Endodermal cell (in vitro differentiated cells): ENCODE data around the gene SPX. TPM values are rescaled to one million over a fixed set of nuclear protein-coding genes. Genes with fewer than 3 reads are reported as not detected.

Source experiments
- DNase-seq: peaks from one replicate; pipeline ENCODE4 v3.0.0-alpha.2; 2017
- H3K27ac ChIP-seq: 2 replicates; pipeline ENCODE4 v1.5.1; 2013; ENCODE audit warnings: mild to moderate bottlenecking, low read depth, low read length, moderate library complexity
- H3K27me3 ChIP-seq: 2 replicates; pipeline ENCODE4 v1.6.1; 2013; ENCODE audit warnings: mild to moderate bottlenecking, low read length, moderate library complexity; ENCODE audit not compliant: insufficient read depth, control insufficient read depth, poor library complexity, severe bottlenecking
- H3K36me3 ChIP-seq: 2 replicates; pipeline ENCODE4 v1.7.0; 2013; ENCODE audit warnings: mild to moderate bottlenecking, low read length, moderate library complexity; ENCODE audit not compliant: control insufficient read depth, insufficient read depth
- H3K4me1 ChIP-seq: one replicate; pipeline ENCODE4 v1.7.0; 2013; ENCODE audit warnings: low read length; ENCODE audit not compliant: control insufficient read depth, insufficient read depth
- H3K4me3 ChIP-seq: 2 replicates; pipeline ENCODE4 v1.5.1; 2013; ENCODE audit warnings: mild to moderate bottlenecking, low read length, moderate library complexity
- H3K9ac ChIP-seq: 2 replicates; pipeline ENCODE4 v1.6.1; 2013; ENCODE audit warnings: mild to moderate bottlenecking, low read length, moderate library complexity; ENCODE audit not compliant: poor library complexity, severe bottlenecking; ENCODE audit errors: extremely low read depth
- H3K9me3 ChIP-seq: 2 replicates; pipeline ENCODE4 v1.6.1; 2013; ENCODE audit warnings: mild to moderate bottlenecking, low read length, moderate library complexity; ENCODE audit not compliant: control insufficient read depth
- H3K27ac Mint-ChIP-seq: 2 replicates; pipeline ENCODE4 v1.8.0; 2020; ENCODE audit warnings: mixed read lengths
- H3K27me3 Mint-ChIP-seq: 2 replicates; pipeline ENCODE4 v1.8.0; 2021; ENCODE audit warnings: mild to moderate bottlenecking, mixed read lengths; ENCODE audit not compliant: insufficient read depth
- H3K36me3 Mint-ChIP-seq: 2 replicates; pipeline ENCODE4 v1.8.0; 2020; ENCODE audit warnings: low read depth, mixed read lengths
- H3K4me1 Mint-ChIP-seq: 2 replicates; pipeline ENCODE4 v1.8.0; 2020; ENCODE audit warnings: mixed read lengths
- H3K4me3 Mint-ChIP-seq: 2 replicates; pipeline ENCODE4 v1.8.0; 2020; ENCODE audit warnings: mild to moderate bottlenecking, moderate library complexity, mixed read lengths
- H3K9me3 Mint-ChIP-seq: 2 replicates; pipeline ENCODE4 v1.8.0; 2020; ENCODE audit warnings: mild to moderate bottlenecking, mixed read lengths
- WGBS, 2 experiments: methylation state at CpG; one replicate each; pipeline versions ENCODE4 v1.1.5 to v1.1.7; 2013; ENCODE audit warnings: missing lambda C conversion rate in 2 of 2, mixed read lengths in 1 of 2; ENCODE audit not compliant: insufficient coverage in 1 of 2, insufficient read length in 1 of 2; 5-methylcytosine and 5-hydroxymethylcytosine counted together
- total RNA-seq, 2 donors: library from RNA; stranded (reverse); fragmentation: NEBNext Ultra II Directional in 1 of 2; extraction: Animal tissue kit (Norgen Biotek cat#: 25700) in 1 of 2; gene quantifications; 2 replicates in 1 of 2; 3 replicates in 1 of 2; pipeline ENCODE4 v1.2.1, GENCODE V29; 2021
- TF ChIP-seq, protein P1 (sequence below): fragments of 200-600 bp; sonication (generic); conservative IDR thresholded peaks from 2 replicates; pipeline ENCODE4 v1.5.0; 2021; ENCODE audit warnings: antibody characterized with exemption, mild to moderate bottlenecking

The SPX gene
- total RNA-seq, 2 donors from 2014 or later = 0.38 to 0.48 TPM

DNA sequence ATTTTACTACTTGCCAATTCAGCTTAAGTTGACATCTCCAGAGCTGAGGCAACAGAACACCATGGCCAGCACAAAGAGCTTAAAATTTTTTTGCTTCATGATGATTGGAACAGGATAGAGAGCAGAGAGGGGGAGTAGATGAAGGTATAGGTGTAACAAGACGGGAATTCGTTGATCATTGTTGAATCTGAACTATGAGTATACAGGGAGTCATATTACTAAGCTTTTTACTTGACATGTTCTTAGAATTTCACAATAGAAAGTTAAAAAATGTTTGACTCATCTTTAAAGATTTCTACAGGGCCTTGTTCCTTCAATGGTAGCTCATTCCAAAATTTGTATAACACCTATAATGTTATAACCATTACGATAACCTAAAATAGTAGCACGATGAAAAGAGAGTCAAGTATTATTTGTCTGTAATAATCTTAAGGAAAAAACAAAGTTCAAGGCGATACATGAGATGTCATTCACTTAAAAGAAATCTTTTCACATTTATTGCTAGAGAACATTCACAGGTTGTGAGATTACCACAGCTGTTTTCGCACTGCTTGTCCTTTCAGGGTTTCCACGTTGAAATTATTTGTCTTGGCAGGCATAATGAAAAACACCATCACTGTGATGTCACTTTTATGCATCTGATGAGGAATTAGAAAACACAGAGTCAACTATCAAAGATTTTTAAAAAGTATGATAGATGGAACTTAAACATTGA, 33.9 kb downstream of the SPX start:
- Mint-ChIP-seq H3K27ac (no peak overlapping the region), H3K4me1 (no peaks in the 10 kb centered on the region), H3K9me3 (no peaks in the 10 kb centered on the region), H3K27me3 (no peaks in the 10 kb centered on the region), H3K36me3 (no peaks in the 10 kb centered on the region), H3K4me3 (no peak overlapping the region)
- Histone ChIP-seq H3K9ac (no peak overlapping the region), H3K9me3 (no peaks in the 10 kb centered on the region), H3K27me3 (no peaks in the 10 kb centered on the region), H3K4me1 (no peaks in the 10 kb centered on the region), H3K36me3 (no peaks in the 10 kb centered on the region), H3K27ac (no peak overlapping the region), H3K4me3 (no peak overlapping the region)
- no peak for DNase-seq
- WGBS, 2 experiments = 94 to 100% methylated on average over 4 to 7 of the region's 7 CpGs
- TF ChIP-seq, protein P1, sequence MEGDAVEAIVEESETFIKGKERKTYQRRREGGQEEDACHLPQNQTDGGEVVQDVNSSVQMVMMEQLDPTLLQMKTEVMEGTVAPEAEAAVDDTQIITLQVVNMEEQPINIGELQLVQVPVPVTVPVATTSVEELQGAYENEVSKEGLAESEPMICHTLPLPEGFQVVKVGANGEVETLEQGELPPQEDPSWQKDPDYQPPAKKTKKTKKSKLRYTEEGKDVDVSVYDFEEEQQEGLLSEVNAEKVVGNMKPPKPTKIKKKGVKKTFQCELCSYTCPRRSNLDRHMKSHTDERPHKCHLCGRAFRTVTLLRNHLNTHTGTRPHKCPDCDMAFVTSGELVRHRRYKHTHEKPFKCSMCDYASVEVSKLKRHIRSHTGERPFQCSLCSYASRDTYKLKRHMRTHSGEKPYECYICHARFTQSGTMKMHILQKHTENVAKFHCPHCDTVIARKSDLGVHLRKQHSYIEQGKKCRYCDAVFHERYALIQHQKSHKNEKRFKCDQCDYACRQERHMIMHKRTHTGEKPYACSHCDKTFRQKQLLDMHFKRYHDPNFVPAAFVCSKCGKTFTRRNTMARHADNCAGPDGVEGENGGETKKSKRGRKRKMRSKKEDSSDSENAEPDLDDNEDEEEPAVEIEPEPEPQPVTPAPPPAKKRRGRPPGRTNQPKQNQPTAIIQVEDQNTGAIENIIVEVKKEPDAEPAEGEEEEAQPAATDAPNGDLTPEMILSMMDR = no peak

- H3K4me3 Mint-ChIP-seq = no peak overlapping the region
Measured at GRCh38 chr12:21561158-21561557, 35.1 kb downstream of the SPX start.

GRCh38 chr12:21562859-21563258, 36.8 kb downstream of the SPX start:
- Histone ChIP-seq H3K27ac (no peak overlapping the region), H3K9me3 (no peaks in the 10 kb centered on the region), H3K4me1 (no peaks in the 10 kb centered on the region), H3K9ac (no peak overlapping the region), H3K27me3 (no peaks in the 10 kb centered on the region), H3K4me3 (no peak overlapping the region), H3K36me3 (no peaks in the 10 kb centered on the region)
- Mint-ChIP-seq H3K36me3 (no peaks in the 10 kb centered on the region), H3K27me3 (no peaks in the 10 kb centered on the region), H3K4me3 (no peak overlapping the region), H3K4me1 (no peaks in the 10 kb centered on the region), H3K9me3 (no peaks in the 10 kb centered on the region), H3K27ac (no peak overlapping the region)
- TF ChIP-seq, protein P1 = no peak
- WGBS, 2 experiments = 77% methylated on average over 2 of the region's 2 CpGs; no CpG with 5 or more reads in 1 of the 2 experiments
- no peak for DNase-seq

More at GRCh38 chr12:21561158-21561557, 35.1 kb downstream of the SPX start:
- Mint-ChIP-seq H3K27me3 (no peaks in the 10 kb centered on the region), H3K27ac (no peak overlapping the region), H3K4me1 (no peaks in the 10 kb centered on the region), H3K36me3 (no peaks in the 10 kb centered on the region), H3K9me3 (no peaks in the 10 kb centered on the region)
- Histone ChIP-seq H3K27me3 (no peaks in the 10 kb centered on the region), H3K4me1 (no peaks in the 10 kb centered on the region), H3K36me3 (no peaks in the 10 kb centered on the region), H3K27ac (no peak overlapping the region), H3K4me3 (no peak overlapping the region), H3K9me3 (no peaks in the 10 kb centered on the region), H3K9ac (no peak overlapping the region)
- TF ChIP-seq, protein P1 = no peak
- 45% methylated on average over 2 of the region's 2 CpGs; no CpG with 5 or more reads in 1 of the 2 experiments for WGBS, 2 experiments
- no peak for DNase-seq
